ENCODE measurements around the gene FGF1.

The FGF1 gene

DNA sequence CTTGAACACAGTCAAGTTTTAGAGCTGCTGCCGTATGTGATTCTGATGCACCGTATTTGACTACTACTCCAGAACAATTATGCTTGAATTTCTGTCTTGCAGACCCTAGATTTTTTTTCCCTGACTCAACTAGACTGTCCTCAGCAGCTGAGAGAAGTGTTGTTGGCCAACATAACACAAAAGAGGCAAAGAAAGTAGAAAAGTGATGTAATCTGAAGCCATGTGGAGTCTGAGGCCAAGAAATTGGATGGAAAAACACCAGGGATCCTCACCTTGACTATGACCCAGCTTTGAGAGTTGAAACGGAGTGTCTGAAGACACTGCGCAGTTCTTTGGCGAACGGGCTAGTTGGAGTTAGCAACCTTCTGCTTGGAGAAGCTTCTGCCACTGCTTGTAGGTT lies 36.3 kb upstream of the FGF1 start:
- Histone ChIP-seq H3K9me2 (ENCODE audit: low read depth, low read length) (no peaks in the 10 kb centered on the region), H3F3A (ENCODE audit: insufficient read depth, low read length) (no peaks in the 10 kb centered on the region), H3K4me2 (ENCODE audit: low read length) (no peak overlapping the region), H3K27me3 (ENCODE audit: insufficient read depth, low read length) (peaks cover 3% of the 10 kb centered on the region; the same call in 1 of the 2 replicates), H3K36me3 (ENCODE audit: insufficient read depth, low read length) (no peaks in the 10 kb centered on the region), H4K20me1 (ENCODE audit: insufficient read depth, low read length) (no peaks in the 10 kb centered on the region), H3K9me3 (ENCODE audit: low read length) (no peaks in the 10 kb centered on the region), H3K9ac (ENCODE audit: low read length) (no peak overlapping the region), H3K4me3 (ENCODE audit: low read depth, low read length, poor library complexity, severe bottlenecking) (no peak overlapping the region), H2AFZ (ENCODE audit: low read length) (no peak overlapping the region), H3K27ac (ENCODE audit: low read depth, low read length, poor library complexity, severe bottlenecking) (no peak overlapping the region), H3K4me1 (ENCODE audit: insufficient read depth, low read length, severe bottlenecking) (no peaks in the 10 kb centered on the region), H3K79me2 (ENCODE audit: insufficient read depth, low read length) (no peaks in the 10 kb centered on the region)
- no peak for TF ChIP-seq CTCF (IDR thresholded peaks at IDR 0.05; ENCODE audit: low read length)
- no peak for TF ChIP-seq EZH2 (IDR thresholded peaks at IDR 0.05; ENCODE audit: borderline replicate concordance, low read length)

GRCh38 chr5:142720641-142721271 lies 34.9 kb upstream of the FGF1 start:
- Histone ChIP-seq H3F3A (ENCODE audit: insufficient read depth, low read length) (no peaks in the 10 kb centered on the region), H3K27ac (ENCODE audit: low read depth, low read length, poor library complexity, severe bottlenecking) (no peak overlapping the region), H2AFZ (ENCODE audit: low read length) (no peak overlapping the region)

GRCh38 chr5:142719836-142720370 lies 34.0 kb upstream of the FGF1 start:
- Histone ChIP-seq H3K4me1 (ENCODE audit: insufficient read depth, low read length, severe bottlenecking) (no peaks in the 10 kb centered on the region), H3K27me3 (ENCODE audit: insufficient read depth, low read length) (peaks cover 3% of the 10 kb centered on the region; the same call in 1 of the 2 replicates), H3K9me3 (ENCODE audit: low read length) (no peaks in the 10 kb centered on the region), H3K9ac (ENCODE audit: low read length) (no peak overlapping the region), H3F3A (ENCODE audit: insufficient read depth, low read length) (no peaks in the 10 kb centered on the region), H3K36me3 (ENCODE audit: insufficient read depth, low read length) (no peaks in the 10 kb centered on the region), H4K20me1 (ENCODE audit: insufficient read depth, low read length) (no peaks in the 10 kb centered on the region), H3K27ac (ENCODE audit: low read depth, low read length, poor library complexity, severe bottlenecking) (no peak overlapping the region), H3K4me2 (ENCODE audit: low read length) (no peak overlapping the region), H2AFZ (ENCODE audit: low read length) (no peak overlapping the region), H3K79me2 (ENCODE audit: insufficient read depth, low read length) (no peaks in the 10 kb centered on the region), H3K9me2 (ENCODE audit: low read depth, low read length) (no peaks in the 10 kb centered on the region), H3K4me3 (ENCODE audit: low read depth, low read length, poor library complexity, severe bottlenecking) (no peak overlapping the region)
- TF ChIP-seq EZH2 (IDR thresholded peaks at IDR 0.05; ENCODE audit: borderline replicate concordance, low read length) (no peak), CTCF (IDR thresholded peaks at IDR 0.05; ENCODE audit: low read length) (no peak)

More at GRCh38 chr5:142720641-142721271, 34.9 kb upstream of the FGF1 start:
- Histone ChIP-seq H3K79me2 (ENCODE audit: insufficient read depth, low read length) (no peaks in the 10 kb centered on the region), H4K20me1 (ENCODE audit: insufficient read depth, low read length) (no peaks in the 10 kb centered on the region), H3K9ac (ENCODE audit: low read length) (no peak overlapping the region), H3K9me3 (ENCODE audit: low read length) (no peaks in the 10 kb centered on the region), H3K36me3 (ENCODE audit: insufficient read depth, low read length) (no peaks in the 10 kb centered on the region), H3K4me2 (ENCODE audit: low read length) (no peak overlapping the region), H3K4me1 (ENCODE audit: insufficient read depth, low read length, severe bottlenecking) (no peaks in the 10 kb centered on the region), H3K9me2 (ENCODE audit: low read depth, low read length) (no peaks in the 10 kb centered on the region), H3K27me3 (ENCODE audit: insufficient read depth, low read length) (peaks cover 3% of the 10 kb centered on the region; the same call in 1 of the 2 replicates), H3K4me3 (ENCODE audit: low read depth, low read length, poor library complexity, severe bottlenecking) (no peak overlapping the region)
- TF ChIP-seq EZH2 (IDR thresholded peaks at IDR 0.05; ENCODE audit: borderline replicate concordance, low read length) (no peak), CTCF (IDR thresholded peaks at IDR 0.05; ENCODE audit: low read length) (no peak)
